Measurements from ENCODE around the gene TRMT10B.
A peak's percentile ranks its signal among the peaks of the same experiment; 100 is the strongest.
"Not testable (repeated sequence)": the region's sequence is repeated elsewhere in the genome, so short reads cannot be mapped to it uniquely, and the experiment has no call there.

TRMT10B gene

GRCh38 chr9:37752112-37752511, 1.5 kb upstream of the TRMT10B start:
- DNase-seq: not testable (repeated sequence)

GRCh38 chr9:37752642-37753488, 740 bp upstream of the TRMT10B start:
- peak in 1 of 2 donors; percentile 15 for DNase-seq

- DNase-seq: no peak
Measured at GRCh38 chr9:37758747-37759146, 5.1 kb downstream of the TRMT10B start.

GRCh38 chr9:37760416-37761161, 7.0 kb downstream of the TRMT10B start:
- no peak for DNase-seq

- no peak for DNase-seq
Measured at GRCh38 chr9:37761511-37761910, 7.9 kb downstream of the TRMT10B start.

GRCh38 chr9:37765263-37765662, 11.7 kb downstream of the TRMT10B start:
- not testable (repeated sequence) for DNase-seq

- no peak for DNase-seq
Measured at GRCh38 chr9:37769306-37769705, 15.7 kb downstream of the TRMT10B start.

- DNase-seq: no peak
Measured at GRCh38 chr9:37769995-37770394, 16.4 kb downstream of the TRMT10B start.

- DNase-seq: no peak
Measured at GRCh38 chr9:37775216-37775919, 21.8 kb downstream of the TRMT10B start.

- no peak for DNase-seq
Measured at GRCh38 chr9:37776328-37776727, 22.7 kb downstream of the TRMT10B start.

- DNase-seq: no peak
Measured at GRCh38 chr9:37778534-37778933, 24.9 kb downstream of the TRMT10B start.

GRCh38 chr9:37784291-37784615, 30.6 kb downstream of the TRMT10B start:
- no peak for DNase-seq

GRCh38 chr9:37784616-37785483, 31.2 kb downstream of the TRMT10B start, which contains the start of gene EXOSC3:
TSS of gene EXOSC3 (minus strand) at chr9:37785064. CDS start at chr9:37785044, 20 bp downstream.
- DNase-seq: peak; percentile 86 to 87

- no peak for DNase-seq
Measured at GRCh38 chr9:37787059-37787458, 33.5 kb downstream of the TRMT10B start.

- DNase-seq: no peak
Measured at GRCh38 chr9:37788332-37788731, 34.7 kb downstream of the TRMT10B start.

GRCh38 chr9:37790096-37790495, 36.5 kb downstream of the TRMT10B start:
- DNase-seq: no peak

GRCh38 chr9:37792122-37792521, 38.5 kb downstream of the TRMT10B start:
- no peak for DNase-seq

- DNase-seq: no peak
Measured at GRCh38 chr9:37796232-37796631, 42.6 kb downstream of the TRMT10B start.

GRCh38 chr9:37798677-37799076, 45.1 kb downstream of the TRMT10B start:
- no peak for DNase-seq

GRCh38 chr9:37800631-37801286, 47.2 kb downstream of the TRMT10B start, which contains the start of gene DCAF10:
TSS of gene DCAF10 (plus strand) at chr9:37800797. CDS start at chr9:37800867, 70 bp downstream.
- peak; percentile 84 to 92 for DNase-seq

- peak in 1 of 2 donors; percentile 9 for DNase-seq
Measured at GRCh38 chr9:37801287-37801850, 47.8 kb downstream of the TRMT10B start.
